ENCODE data around the gene ANKRD22. TPM values are rescaled to one million over a fixed set of nuclear protein-coding genes. Genes with fewer than 3 reads are reported as not detected.

ANKRD22 gene
- total and polyA plus RNA-seq, 7 donors = 0.01 to 0.05 TPM; not detected in 5

- Histone ChIP-seq H3K4me3 (no peak overlapping the region), H3K9me3 (no peaks in the 10 kb centered on the region), H3K36me3 (ENCODE audit: insufficient read depth in 1 of 2, low read depth in 1 of 2) (no peaks in the 10 kb centered on the region), H3K27me3 (ENCODE audit: insufficient read depth in 3 of 3, low read length in 2 of 3) (no peaks in the 10 kb centered on the region), H3K4me1 (no peaks in the 10 kb centered on the region), H3K27ac (no peak overlapping the region)
- 33 to 38% (median 34%) methylated on average over 6 of the region's 6 CpGs for WGBS, 3 donors
- DNase-seq (no peak), ATAC-seq (no peak)
- intact Hi-C loops (cut with DNase I) = no loop called here
- no peak for TF ChIP-seq CTCF (IDR thresholded peaks at IDR 0.05)
Observed at GRCh38 chr10:88804083-88804812, 47.4 kb downstream of the ANKRD22 start.

DNA sequence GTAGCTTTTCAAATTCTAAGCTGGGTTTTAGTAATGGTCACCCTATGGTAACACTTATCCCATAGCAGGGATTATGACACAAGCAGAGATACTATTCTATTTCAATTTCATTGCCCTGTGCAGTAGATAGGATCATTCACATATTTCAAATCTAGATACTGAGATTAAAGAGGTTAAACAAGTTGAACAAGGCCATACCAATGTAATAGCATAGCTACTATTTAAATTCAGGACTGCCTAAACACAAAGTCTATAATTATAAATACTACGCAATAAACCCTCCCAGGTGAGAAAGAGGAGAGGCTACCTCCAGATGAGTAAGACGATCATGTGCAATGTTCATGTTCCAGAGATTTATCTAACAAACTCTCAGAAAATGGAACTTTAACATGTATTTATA, 48.0 kb downstream of the ANKRD22 start:
- ATAC-seq (no peak), DNase-seq (no peak)
- intact Hi-C loops (cut with DNase I) = no loop called here
- no peaks in the 10 kb centered on the region for H3K4me1 ChIP-seq
- no peaks in the 10 kb centered on the region for H3K27me3 ChIP-seq (ENCODE audit: insufficient read depth in 3 of 3, low read length in 2 of 3)
- no peak for TF ChIP-seq CTCF (IDR thresholded peaks at IDR 0.05)
- no peaks in the 10 kb centered on the region for H3K36me3 ChIP-seq (ENCODE audit: insufficient read depth in 1 of 2, low read depth in 1 of 2)
- no peaks in the 10 kb centered on the region for H3K9me3 ChIP-seq
- no peak overlapping the region for H3K27ac ChIP-seq
- H3K4me3 ChIP-seq = no peak overlapping the region
- 87 to 90% (median 89%) methylated on average over 2 of the region's 2 CpGs for WGBS, 3 donors

- Histone ChIP-seq H3K36me3 (ENCODE audit: insufficient read depth in 1 of 2, low read depth in 1 of 2) (no peaks in the 10 kb centered on the region), H3K4me3 (no peak within 1 kb of the TSS), H3K4me1 (no peaks in the 10 kb centered on the region), H3K9me3 (no peaks in the 10 kb centered on the region), H3K27ac (no peak within 1 kb of the TSS), H3K27me3 (ENCODE audit: insufficient read depth in 3 of 3, low read length in 2 of 3) (peaks cover 0 to 2% (median 0%) of the 10 kb centered on the region in 3 donors)
- no peak for TF ChIP-seq CTCF (IDR thresholded peaks at IDR 0.05)
- intact Hi-C loops (cut with DNase I) = no loop called here
- DNase-seq (no peak), ATAC-seq (no peak)
- 85 to 88% (median 88%) methylated on average over 2 of the region's 2 CpGs for WGBS, 3 donors
Observed at GRCh38 chr10:88802523-88803285, 48.9 kb downstream of the ANKRD22 start, which contains the start of gene LIPM. TSS of gene LIPM (plus strand) at chr10:88802730. CDS start at chr10:88802897, 167 bp downstream.

GRCh38 chr10:88800152-88801125, 51.2 kb downstream of the ANKRD22 start:
- Histone ChIP-seq H3K36me3 (ENCODE audit: insufficient read depth in 1 of 2, low read depth in 1 of 2) (no peaks in the 10 kb centered on the region), H3K27ac (no peak overlapping the region), H3K9me3 (no peaks in the 10 kb centered on the region), H3K27me3 (ENCODE audit: insufficient read depth in 3 of 3, low read length in 2 of 3) (peaks cover 0 to 2% (median 0%) of the 10 kb centered on the region in 3 donors), H3K4me3 (no peak overlapping the region), H3K4me1 (no peaks in the 10 kb centered on the region)
- ATAC-seq (no peak), DNase-seq (no peak)
- intact Hi-C loops (cut with DNase I) = no loop called here
- 80 to 88% (median 85%) methylated on average over 2 of the region's 2 CpGs for WGBS, 3 donors
- TF ChIP-seq CTCF (IDR thresholded peaks at IDR 0.05) = no peak
